Measurements from ENCODE around the gene RBFOX1.

The RBFOX1 gene

DNA sequence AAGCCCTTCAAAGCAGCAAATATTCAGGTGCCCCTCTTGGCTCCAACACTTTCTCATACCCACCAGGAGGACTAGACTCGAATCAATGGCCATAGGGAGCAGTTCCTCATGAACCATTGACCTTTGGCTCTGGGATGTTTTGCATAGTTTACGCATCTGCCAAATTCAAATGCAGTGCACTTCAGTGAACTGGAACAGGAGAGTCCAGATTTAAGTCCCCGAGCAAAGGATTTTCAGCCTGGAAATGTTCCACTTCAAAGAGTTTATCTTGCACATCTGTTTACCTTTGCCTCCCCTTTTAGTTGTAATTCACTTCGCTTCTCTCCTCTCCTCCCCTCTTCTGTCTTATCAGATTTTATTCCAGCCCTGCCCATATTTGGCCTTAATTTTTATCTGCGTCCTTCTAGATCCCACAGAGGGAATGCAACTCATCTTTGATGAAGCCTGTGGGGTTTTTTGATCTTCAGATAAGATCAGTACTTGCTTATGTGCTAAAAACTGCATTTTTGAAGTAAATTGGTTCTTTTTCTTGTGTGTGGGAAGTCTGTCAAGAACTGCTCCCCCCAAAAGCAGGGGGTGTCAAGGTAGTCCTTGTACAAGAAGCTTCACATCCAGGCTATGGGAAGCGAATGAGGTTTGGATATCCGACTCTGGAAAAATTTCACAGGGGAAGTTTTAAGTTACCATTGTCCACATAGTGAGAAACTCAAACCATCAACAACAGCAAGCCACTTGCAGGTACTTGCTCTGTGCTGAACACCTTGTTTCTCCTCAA, 281.6 kb downstream of the RBFOX1 start:
- DNase-seq = no peak

GRCh38 chr16:7615565-7615964, 282.9 kb downstream of the RBFOX1 start:
- no peak for DNase-seq

- no peak for DNase-seq
These were observed 292.5 kb downstream of the RBFOX1 start for GRCh38 chr16:7624871-7625766.

GRCh38 chr16:7628981-7629380, 296.3 kb downstream of the RBFOX1 start:
- no peak for DNase-seq

DNA sequence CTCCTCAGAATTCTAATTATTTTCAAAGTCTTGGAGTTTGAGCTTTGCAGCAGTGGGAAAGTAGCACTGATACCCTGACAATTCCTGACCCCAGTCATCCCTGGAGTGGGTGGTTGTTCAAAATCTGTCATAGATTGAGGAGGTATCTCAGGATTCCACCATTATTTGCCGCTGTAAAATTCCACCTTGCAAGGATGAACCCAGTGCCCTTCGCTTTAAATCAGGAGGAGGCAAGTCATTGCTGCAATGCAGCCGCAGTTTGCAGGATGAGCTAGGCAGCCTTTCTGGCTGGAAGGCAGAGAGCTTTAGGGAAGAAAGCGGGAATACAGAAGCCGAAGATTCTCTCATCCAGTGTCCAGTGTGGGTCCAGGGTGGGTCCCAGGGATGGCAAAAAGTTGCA, 296.9 kb downstream of the RBFOX1 start:
- no peak for DNase-seq

- DNase-seq = no peak
These were observed 304.8 kb downstream of the RBFOX1 start for GRCh38 chr16:7637446-7637845.

- no peak for DNase-seq
These were observed 305.7 kb downstream of the RBFOX1 start for GRCh38 chr16:7638306-7638705.

DNA sequence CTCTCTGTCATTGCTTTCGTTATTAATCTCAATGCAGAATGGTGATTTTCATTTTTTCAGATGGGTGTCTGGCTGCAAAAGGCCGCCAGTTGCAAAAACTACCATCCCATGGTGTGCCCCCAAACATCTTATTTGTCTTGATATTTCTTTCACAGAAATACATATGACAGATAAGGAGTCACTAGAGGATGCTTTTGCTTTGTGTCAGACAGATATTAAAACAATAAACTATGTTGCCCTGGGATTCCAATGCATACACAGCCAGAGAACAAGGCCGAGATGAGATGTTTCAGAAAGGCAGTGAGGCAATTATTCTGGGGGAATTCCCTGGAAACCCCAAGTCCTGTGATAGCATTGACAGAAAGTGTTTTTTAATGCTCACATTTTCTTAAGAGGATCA, 307.7 kb downstream of the RBFOX1 start:
- DNase-seq = no peak

DNA sequence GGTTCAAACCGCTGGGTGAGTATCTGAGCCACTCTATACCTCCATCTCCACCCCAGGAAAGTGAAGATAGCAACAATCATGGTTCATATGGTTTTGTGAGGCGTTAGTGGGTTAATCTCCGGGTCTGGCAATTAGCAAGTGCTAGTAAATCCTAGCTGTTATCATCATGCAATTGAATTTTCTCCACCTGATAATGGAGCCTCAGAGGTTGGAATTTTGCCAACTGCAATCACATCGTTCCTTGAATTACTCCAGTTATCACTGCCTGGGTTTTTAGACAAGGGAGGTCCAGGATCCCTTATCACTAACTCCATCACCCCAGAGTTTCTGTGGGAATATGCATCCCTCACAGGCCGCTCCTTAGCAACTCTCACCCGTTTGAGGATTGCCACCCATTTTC, 311.5 kb downstream of the RBFOX1 start:
- no peak for DNase-seq

DNA sequence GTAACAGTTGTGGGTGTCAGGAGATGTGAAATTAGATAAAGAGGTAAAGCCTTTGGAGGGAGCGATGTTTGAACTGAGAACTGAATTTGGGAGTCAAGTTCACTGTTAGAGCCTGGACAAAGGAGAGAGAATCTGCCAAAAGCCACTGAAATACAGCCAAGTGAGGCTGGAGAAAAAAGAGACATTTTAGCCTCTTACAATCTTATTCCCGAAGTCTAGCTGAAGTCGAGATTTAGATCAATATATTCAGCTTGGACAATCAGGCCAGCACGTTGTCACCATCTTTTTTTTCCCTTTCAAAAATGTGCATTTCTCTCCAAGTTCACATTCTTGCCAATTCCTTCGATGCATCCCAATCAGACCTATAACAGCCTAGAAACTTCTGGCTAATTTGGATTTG, 312.2 kb downstream of the RBFOX1 start:
- no peak for DNase-seq

DNA sequence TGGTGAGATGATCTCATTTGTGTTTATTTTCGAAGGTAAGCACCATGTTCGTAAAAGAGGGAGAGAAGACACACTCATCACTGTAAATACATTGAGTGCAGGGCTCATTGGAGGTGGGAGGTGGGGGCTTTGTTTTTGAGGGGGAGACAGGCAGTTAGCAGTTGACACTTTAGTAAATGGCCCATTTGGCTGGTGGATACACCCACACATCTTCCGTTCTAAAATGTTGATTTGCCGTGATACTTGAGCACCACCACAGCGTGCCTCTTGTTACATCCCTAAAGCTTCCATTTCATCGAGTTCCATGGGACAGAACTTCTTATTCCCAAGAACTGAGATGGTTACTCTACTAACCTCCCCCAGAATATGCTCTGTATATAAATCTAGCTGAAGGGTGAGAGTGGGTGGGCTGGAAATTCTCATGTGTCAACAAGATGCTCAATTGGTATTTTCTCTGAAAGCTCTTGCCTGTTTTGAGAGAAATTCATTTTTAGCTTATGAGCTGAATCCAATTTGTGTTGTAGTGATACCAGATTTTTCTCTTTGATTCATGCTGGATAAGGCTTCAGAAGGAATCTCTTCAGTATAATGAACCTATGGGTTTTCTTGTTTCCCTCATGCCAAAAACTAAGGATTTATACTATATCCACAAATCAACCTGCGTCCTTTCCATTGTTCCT, 314.3 kb downstream of the RBFOX1 start:
- no peak for DNase-seq

DNA sequence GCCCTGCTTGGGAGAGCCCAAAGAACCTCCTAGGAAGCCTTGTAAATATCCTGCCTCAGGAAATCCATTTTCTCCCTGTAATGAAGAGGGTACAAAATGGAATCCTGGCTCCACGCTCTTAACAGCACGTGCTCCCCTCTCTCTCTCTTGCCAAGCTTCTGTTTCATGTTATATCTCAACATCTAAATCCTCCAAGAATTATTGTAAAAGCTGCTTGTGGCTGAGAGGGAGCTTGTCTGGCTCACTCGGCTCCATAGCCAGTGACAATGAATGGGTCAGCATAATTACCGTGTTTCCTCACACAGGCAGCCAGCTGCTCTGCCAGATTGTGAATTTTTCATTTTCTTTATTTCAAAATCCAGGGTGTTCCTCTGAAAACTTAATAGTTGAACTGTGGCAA, 317.8 kb downstream of the RBFOX1 start:
- no peak for DNase-seq

DNA sequence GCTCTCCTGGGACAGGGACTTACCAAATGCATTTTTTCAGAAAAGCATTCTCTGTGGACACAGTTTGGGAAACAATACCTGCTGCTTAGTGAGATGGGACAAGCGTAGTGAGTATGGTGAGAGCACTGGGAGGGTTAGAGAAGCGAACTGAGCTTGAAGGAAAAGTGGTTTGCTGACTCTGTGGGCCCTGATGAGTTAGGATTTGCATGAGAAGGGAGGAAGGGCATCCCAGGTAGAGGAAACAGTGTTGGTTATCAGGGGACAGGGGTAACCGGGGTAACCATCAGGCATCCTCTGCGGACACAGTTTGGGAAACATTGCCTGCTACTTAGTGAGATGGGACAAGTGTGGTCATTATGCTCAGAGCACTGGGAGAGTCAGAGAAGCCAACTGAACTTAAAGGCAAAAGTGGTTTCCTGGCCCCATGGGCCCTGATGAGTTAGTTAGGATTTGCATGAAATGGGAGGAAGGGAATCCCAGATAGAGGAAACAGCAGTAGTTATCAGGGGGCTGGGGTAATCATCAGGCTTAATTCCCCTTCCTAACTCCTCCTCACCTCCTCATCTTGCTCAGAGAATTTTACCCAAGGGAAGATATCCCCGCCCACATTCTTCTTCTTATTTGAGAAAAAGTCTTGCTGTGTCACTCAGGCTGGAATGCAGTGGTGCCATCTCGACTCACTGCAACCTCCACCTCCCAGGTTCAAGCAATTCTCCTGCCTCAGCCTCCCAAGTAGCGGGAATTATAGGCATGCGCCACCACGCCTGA, 319.3 kb downstream of the RBFOX1 start:
- DNase-seq = no peak

GRCh38 chr16:7653746-7654461, 321.3 kb downstream of the RBFOX1 start:
- no peak for DNase-seq

DNA sequence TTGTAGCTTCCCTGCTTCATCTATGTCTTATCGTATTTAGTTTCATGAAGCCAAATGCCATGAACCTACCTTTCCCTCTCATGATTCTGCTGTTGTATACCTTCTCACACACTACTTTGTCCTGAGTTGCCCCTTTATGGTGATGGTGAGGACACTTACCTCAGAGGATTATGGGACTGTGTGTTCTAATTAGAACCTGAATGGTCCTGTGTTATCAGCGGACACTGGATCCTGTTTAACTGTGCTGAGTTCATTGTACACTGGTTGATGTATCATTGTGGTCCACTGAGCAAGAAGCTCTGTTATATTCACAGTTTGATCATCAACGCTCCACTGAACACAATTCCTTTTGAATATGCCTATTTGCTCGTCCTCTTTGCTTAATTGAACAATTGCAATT, 343.0 kb downstream of the RBFOX1 start:
- DNase-seq = no peak

- no peak for DNase-seq
These were observed 347.7 kb downstream of the RBFOX1 start for GRCh38 chr16:7680296-7680695.

DNA sequence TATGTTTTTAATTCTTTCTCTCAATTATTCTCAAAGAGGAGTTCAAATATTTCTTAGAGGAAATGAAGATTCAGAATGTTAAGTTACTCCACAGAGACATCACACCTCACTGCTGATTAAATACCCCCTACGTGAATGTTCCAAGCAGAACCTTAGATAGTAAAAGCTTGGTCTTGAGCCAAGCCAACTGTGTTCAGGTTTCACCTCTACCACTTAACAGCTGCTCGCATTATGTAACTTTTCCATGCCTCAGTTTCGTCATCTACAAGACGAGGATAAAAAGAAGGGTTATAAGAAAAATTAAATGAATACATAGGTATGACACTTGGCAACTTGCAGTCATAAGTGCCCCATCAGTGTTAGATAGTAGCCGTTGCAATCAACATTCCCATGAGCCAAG, 356.2 kb downstream of the RBFOX1 start:
- DNase-seq = no peak

DNA sequence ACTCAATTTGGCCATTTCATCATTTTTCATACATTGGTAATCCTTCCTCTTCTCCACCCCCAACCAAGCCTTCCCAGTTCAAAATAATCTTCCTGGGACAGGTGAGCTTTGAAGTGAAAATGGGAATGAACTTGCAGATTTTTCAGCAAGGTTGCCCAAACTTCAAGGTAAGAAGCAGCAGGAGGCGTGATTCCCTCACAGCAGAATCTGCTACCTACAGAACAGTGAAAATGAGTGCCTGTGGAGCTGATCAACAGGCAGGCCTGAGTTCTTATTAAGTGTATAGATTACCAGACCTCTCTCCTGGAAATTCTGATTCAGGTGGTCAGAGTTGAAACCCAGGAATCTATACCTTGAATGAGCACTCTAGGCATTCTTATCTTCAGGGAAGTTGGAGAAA, 356.6 kb downstream of the RBFOX1 start:
- DNase-seq = no peak

DNA sequence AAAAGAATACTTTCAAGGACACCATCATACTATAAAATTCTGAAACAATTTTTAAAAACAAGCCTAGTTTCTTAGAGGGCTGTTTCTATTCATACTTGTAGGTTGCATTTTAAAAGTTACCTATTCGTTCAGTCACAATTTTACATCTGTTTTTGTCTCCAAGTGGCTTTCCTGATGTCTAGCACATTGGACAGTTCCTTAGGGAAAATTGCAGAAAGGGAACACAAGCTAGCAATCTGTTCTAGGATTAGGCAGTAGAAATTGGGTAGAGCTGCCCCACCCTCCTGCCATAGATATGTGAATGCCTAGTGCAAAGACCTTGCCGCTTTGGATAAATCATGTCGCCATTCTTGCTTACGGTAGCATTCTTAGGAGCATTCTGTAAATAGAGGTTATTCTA, 358.9 kb downstream of the RBFOX1 start:
- no peak for DNase-seq

- no peak for DNase-seq
These were observed 371.0 kb downstream of the RBFOX1 start for GRCh38 chr16:7703672-7704071.

DNA sequence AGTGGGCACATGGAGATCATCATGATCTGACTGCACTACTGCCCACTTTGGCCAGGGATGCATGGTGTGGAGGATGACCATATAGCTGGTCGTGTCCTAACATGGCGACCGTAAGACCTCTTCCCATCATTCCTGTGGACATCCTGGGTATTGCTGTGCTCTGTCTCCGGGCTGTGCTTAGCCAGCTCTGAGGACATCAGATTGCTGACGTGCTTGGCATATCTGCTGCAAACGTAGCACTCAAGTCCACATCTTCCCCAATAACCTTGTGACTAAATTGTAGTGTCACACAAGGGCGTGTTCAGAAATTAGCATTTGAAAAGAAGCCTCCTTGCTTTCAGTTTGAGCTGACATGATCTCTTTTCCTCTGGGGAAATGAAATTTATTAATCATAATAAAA, 373.2 kb downstream of the RBFOX1 start:
- no peak for DNase-seq

DNA sequence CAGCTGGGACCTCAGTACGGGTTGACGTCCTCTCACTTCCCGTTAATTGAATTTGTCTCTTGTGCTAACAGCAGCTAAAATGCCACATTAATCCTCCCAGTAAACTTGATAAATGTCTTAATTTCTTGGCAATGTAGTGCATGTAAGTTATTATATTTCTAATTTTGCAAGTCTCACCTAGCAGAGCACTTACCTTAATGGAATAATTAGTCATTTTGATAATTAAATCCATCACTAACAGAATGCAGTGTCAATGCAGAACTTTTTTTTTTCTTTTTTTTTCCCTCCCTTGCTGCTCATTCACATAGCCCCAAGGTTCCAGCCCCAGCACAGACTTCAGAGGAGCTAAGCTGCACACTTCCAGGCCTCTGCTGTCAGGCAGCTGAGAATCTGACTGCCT, 376.5 kb downstream of the RBFOX1 start:
- DNase-seq = no peak
